Stimulated activated CD4-positive, alpha-beta T cell treated with anti-CD3 and anti-CD28 coated beads, Interleukin-4, amount 100 ng/mL, for 48 hours (primary cell): ENCODE results near the gene KCTD1.

Experiments
- DNase-seq, 2 donors: peaks; one replicate each; pipeline ENCODE4 v3.0.0-alpha.2; 2020; ENCODE audit warnings: low read depth in 2 of 2

Gene KCTD1

DNA sequence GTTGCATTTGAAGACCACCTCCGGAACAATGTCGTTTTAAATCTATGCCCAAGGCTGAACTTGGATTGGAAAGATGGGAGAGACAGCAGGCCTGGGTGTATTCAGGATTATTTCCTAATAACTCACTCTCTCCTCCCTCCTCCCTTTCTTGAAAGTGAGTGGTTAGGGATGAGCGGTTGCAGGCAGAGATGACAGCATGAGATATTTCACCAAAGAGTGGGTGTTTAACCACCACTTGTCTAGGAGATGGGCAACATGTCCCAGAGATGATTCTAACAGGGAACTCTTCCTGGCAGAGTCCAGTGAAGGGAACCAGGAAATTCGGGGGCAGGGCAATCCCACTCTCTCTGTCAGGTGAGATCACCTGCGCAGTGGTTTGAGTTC, 123.2 kb downstream of the KCTD1 start:
- DNase-seq = no peak

DNA sequence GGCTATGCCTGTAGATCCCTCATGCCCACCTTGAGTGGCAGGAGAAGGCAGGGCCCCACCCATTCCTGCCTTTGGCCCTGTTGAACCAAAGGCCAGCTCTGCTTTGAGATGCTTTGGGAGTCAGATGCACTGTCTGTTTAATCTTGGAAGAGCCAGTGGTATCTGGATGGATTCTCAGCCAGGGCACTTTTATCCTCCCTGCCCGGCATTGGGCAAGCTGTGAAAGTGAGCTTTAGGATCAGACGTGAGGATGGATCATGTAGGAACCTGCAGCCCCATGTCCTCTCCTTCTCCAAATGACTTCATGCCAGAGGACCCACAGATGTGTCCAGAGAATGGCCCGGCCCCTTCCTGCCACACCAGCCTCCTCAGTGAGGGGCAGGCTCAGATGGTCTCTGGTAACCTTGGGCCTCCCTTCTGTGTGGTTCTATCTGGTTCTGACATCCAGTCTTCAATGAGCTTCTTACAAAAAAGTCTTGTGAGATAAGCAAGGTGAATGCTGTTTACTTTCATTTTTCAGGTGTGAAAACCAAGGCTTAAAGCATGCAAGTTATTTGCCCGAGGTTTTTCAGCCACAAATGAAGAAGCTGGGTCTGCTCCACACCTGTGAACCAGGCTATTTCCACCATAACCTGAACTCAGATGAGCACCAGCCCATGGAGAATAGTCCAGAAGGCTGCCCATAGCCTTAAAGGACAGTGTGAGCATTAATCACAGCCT, 123.8 kb downstream of the KCTD1 start:
- DNase-seq = no peak

DNA sequence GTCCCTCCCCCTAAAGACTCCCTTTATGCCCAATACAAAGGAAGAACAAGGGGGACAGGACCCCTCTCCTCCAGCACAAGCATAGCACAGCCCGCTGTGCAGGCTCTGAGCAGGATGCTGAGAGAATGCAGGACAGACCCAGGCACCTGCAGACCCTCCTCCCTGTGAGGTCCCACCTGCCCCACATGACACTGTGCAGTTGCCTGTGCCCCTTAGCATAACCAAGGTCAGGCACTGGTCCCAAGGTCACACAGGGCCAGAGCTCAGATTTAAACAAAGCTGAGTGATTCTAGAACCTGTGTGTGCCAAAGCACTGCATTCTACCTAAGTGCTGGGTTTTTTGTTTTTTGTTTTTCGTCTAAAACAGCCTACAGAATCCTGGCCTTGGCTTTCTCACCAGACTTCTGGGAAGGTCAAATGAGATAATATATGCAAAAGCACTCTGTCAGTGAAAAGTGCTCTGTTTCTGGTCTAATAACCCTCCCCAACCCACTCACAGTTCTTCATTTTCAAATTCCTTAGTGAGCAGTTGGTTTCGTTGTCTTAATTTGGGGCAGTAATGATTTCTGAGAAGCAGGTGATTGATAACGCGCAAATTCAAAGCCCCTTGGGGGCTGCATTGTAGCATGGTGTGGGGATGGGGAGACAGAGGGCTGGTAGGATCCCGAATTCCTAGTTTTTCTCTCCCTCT, 125.7 kb downstream of the KCTD1 start:
- no peak for DNase-seq

DNA sequence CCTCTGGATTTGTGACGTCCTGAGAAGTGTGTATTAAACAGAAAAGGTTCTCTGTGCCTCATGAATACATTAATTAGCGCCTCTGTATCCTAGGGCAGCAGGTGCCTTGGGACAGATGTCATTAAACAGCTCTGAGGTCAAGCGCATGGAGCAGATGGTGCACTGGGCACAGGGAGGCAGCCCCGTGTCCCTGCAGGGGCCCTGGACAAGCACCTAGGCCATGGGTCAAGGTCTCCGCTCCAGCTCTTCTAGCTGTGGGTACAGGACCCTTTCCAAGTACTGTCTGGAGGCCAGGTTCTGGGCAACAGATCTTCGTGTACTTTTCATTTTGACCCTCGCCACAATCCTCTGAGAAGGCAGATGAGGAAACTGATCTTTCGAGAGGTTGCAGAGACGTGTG, 126.4 kb downstream of the KCTD1 start:
- DNase-seq = no peak

DNA sequence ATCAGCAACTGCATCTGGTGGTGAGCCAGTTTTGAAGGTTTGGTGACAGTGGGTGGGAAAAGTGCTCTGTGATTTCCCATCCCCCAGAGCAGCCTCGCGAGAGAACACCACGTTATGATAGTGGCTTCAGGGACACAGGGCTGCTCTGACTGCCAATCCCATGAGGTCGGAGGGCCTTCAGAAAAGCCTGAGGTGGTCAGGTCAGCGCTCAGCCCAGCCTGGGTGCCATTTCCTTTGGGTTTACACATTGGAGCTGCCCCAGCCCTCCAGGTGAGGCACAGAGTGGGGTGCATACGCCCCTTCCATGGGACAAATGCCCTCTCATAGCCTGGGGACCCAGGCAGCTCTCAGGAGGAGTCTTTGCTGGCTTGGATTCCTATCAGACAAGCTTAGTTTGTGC, 126.8 kb downstream of the KCTD1 start:
- DNase-seq = no peak

- no peak for DNase-seq
Observed at GRCh38 chr18:26419746-26420145, 128.6 kb downstream of the KCTD1 start.

- DNase-seq = no peak
Observed at GRCh38 chr18:26418225-26418624, 130.1 kb downstream of the KCTD1 start.

GRCh38 chr18:26417190-26417589, 131.2 kb downstream of the KCTD1 start:
- no peak for DNase-seq

DNA sequence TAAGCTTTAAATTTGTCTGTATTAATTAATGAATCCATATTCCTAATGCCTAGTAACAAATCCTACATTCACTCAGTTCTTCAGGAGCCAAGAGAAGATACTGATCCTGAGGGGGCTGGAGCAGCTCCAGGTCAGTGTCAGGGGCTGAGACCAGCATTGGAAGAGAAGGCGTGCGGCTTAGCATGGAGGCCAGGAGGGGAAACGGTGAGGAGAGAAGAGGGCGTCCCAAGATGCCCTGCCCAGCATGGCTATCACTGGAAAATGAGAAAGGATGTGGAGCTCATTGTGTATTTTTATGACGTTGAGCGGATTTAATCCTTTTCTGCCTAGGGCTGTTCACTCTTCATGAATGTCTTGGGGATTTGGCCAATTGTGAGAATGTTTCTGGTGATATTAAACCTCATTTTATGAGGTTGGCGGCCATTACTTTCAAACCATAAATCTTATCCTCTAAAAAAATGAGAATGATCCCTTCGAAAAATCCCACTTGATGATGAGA, 131.7 kb downstream of the KCTD1 start:
- no peak for DNase-seq

DNA sequence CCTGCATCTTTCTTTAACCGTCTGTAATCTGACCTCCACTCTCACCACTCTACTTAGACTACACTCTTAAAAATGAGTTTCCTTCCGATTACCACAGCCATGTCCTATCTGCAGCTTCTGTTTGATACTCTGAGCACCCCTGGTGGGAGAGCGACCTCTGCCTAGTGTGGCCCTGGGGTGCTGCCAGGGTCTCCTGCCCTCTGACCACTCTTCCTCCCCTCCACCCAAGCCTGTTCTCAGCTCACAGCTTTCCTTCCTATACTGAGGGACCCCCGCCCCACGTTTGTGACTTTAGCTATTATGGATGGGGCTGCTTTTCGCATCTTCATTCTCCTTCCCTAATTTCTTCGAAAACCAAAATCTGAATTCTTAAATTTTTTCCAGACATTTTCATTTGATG, 132.7 kb downstream of the KCTD1 start:
- no peak for DNase-seq

GRCh38 chr18:26414901-26415440, 133.4 kb downstream of the KCTD1 start:
- no peak for DNase-seq

GRCh38 chr18:26409091-26409490, 139.3 kb downstream of the KCTD1 start:
- DNase-seq = no peak

DNA sequence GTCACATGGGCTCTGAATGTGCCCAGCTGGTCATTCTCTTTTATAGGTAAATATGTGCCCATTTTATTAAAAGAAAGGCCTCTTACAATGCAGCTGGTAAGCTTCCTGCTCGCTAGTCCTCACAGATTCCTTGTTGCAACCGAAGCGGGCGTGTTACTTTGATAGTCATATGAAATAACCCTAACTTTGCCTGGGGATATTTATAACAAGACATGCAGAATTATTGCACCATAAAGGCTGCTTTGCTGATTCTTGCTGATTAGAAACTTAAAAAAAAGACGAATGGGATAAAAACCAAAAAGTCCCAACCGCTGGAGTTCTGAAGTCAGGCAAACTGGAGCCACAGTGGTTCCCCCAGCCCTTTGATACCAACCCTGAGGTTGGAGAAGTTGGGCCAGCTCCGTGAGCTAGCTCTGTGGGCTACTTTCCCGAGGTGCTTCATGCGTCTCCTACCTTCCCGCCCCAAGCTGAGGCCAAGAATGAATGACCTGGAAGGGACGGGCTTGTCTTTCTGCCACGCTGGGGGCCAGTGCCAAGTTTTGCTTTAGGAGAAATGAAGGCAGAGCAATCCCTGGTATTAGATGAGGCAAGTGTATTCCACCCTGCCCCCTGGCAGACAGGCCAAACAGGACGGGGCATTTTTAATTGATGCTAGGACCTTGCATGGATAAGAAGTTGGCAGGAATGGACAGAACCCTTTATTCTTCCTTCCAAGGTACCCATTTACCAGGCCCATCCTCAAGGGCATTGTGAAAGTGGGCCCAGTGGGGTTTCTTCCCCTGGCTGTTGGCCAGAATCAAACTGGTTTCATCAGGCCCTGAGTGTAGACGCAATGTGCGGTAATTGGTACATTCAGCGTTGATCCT, 140.4 kb downstream of the KCTD1 start:
- no peak for DNase-seq

DNA sequence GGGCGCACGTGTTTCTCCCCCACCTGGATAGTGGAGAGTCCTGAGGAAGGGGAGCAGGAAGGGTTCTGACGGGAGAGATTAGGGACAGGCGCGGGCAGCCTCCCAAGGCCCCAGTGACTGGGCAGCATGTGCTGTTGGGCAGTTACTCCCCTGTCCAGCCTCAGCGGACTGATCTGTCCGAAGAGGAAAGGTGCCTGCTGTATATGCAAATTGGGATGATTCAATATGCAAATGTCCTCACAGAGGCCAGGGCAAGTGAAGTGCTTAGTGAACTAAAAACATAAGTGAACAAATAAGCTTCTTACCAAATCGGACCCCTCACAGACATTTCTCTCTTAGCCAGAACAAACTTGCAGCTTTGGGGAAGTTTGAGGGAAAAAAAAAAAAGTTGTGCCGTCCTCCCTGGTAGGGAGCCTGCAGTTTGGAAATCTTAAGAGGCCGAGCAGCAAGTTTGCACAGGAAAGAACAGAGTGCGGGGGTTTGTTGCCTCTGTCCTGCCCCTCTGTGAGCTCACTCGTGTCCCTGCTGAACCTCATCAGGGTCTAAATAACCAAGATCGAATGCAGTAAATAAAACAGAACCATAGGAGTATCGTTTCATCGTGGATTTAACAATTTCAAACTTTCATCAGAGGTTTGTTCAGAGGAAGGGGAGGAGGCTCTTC, 141.4 kb downstream of the KCTD1 start:
- DNase-seq = no peak

- DNase-seq = no peak
Observed at GRCh38 chr18:26406324-26406723, 142.0 kb downstream of the KCTD1 start.

GRCh38 chr18:26405190-26405801, 143.1 kb downstream of the KCTD1 start:
- DNase-seq = no peak
